Osteocyte (in vitro differentiated cells): Measurements from ENCODE around the gene SRP68. TPM values are rescaled to one million over a fixed set of nuclear protein-coding genes. Genes with fewer than 3 reads are reported as not detected.
A peak's percentile ranks its signal among the peaks of the same experiment; 100 is the strongest.

Experiments
- DNase-seq: peaks from one replicate; pipeline ENCODE4 v3.0.0; 2021; ENCODE audit warnings: mixed read lengths; ENCODE audit not compliant: unreplicated experiment; ENCODE audit errors: extremely low spot score
- H3K27ac Mint-ChIP-seq: one replicate; pipeline ENCODE4 v1.8.0; 2021; ENCODE audit warnings: mild to moderate bottlenecking, mixed read lengths; ENCODE audit not compliant: unreplicated experiment
- H3K27me3 Mint-ChIP-seq: one replicate; pipeline ENCODE4 v1.8.0; 2021; ENCODE audit warnings: mixed read lengths; ENCODE audit not compliant: unreplicated experiment
- H3K36me3 Mint-ChIP-seq: one replicate; pipeline ENCODE4 v1.8.0; 2021; ENCODE audit warnings: mixed read lengths; ENCODE audit not compliant: unreplicated experiment
- H3K4me1 Mint-ChIP-seq: one replicate; pipeline ENCODE4 v1.8.0; 2021; ENCODE audit warnings: mixed read lengths; ENCODE audit not compliant: unreplicated experiment
- H3K4me3 Mint-ChIP-seq: one replicate; pipeline ENCODE4 v1.8.0; 2021; ENCODE audit warnings: mild to moderate bottlenecking, moderate library complexity, mixed read lengths; ENCODE audit not compliant: unreplicated experiment
- H3K9me3 Mint-ChIP-seq: one replicate; pipeline ENCODE4 v1.8.0; 2021; ENCODE audit warnings: mixed read lengths; ENCODE audit not compliant: unreplicated experiment
- total RNA-seq: library from RNA; stranded (reverse); gene quantifications from 2 replicates; pipeline ENCODE4 v1.2.1, GENCODE V29; 2021
- TF ChIP-seq, protein P1 (sequence below): fragments of 200-600 bp; sonication (generic); IDR thresholded peaks from 2 replicates; pipeline ENCODE4 v1.5.0; 2021; ENCODE audit warnings: antibody characterized with exemption, mild to moderate bottlenecking, moderate library complexity

The SRP68 gene
- total RNA-seq, 1 donor from 2014 or later: 74.7 TPM

DNA sequence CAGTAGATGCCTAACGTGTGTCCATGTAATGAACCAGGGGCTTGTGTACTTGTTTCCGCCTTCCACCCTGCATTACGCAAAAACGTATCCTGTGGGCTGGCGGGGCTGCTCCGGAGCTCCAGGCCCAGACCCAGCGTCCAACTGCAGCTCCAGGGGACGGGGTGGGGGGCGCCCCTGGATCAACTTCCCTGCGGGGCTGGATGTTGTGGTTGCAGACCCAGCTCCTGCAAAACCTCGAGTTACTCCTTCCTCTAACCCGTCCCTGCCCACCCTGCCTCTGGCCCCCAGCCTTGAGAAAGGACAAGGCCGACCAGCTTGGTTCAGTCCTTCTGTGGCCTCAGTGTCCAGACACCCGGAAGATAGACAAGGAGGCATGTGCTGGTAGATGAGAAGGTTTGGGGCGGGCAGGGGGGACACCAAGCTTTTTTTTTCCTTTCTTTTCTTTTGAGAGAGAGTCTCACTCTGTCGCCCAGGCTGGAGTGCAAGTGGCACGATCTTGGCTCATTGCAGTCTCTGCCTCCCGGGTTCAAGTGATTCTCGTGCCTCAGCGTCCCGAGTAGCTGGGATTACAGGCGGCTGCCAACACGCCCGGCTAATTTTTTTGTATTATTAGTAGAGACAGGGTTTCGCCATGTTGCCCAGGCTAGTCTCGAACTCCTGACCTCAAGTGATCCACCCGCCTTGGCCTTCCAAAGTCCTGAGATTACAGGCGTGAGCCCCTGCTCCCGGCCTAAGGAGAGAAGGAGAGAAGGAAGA is 32.0 kb upstream of the SRP68 start:
- Mint-ChIP-seq H3K4me3 (peak overlapping the region; percentile 98), H3K36me3 (peaks cover 10% of the 10 kb centered on the region), H3K27ac (peak overlapping the region; percentile 94), H3K9me3 (no peaks in the 10 kb centered on the region), H3K27me3 (no peaks in the 10 kb centered on the region), H3K4me1 (peaks cover 12% of the 10 kb centered on the region)
- TF ChIP-seq, protein P1, sequence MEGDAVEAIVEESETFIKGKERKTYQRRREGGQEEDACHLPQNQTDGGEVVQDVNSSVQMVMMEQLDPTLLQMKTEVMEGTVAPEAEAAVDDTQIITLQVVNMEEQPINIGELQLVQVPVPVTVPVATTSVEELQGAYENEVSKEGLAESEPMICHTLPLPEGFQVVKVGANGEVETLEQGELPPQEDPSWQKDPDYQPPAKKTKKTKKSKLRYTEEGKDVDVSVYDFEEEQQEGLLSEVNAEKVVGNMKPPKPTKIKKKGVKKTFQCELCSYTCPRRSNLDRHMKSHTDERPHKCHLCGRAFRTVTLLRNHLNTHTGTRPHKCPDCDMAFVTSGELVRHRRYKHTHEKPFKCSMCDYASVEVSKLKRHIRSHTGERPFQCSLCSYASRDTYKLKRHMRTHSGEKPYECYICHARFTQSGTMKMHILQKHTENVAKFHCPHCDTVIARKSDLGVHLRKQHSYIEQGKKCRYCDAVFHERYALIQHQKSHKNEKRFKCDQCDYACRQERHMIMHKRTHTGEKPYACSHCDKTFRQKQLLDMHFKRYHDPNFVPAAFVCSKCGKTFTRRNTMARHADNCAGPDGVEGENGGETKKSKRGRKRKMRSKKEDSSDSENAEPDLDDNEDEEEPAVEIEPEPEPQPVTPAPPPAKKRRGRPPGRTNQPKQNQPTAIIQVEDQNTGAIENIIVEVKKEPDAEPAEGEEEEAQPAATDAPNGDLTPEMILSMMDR: no peak
- no peak for DNase-seq

DNA sequence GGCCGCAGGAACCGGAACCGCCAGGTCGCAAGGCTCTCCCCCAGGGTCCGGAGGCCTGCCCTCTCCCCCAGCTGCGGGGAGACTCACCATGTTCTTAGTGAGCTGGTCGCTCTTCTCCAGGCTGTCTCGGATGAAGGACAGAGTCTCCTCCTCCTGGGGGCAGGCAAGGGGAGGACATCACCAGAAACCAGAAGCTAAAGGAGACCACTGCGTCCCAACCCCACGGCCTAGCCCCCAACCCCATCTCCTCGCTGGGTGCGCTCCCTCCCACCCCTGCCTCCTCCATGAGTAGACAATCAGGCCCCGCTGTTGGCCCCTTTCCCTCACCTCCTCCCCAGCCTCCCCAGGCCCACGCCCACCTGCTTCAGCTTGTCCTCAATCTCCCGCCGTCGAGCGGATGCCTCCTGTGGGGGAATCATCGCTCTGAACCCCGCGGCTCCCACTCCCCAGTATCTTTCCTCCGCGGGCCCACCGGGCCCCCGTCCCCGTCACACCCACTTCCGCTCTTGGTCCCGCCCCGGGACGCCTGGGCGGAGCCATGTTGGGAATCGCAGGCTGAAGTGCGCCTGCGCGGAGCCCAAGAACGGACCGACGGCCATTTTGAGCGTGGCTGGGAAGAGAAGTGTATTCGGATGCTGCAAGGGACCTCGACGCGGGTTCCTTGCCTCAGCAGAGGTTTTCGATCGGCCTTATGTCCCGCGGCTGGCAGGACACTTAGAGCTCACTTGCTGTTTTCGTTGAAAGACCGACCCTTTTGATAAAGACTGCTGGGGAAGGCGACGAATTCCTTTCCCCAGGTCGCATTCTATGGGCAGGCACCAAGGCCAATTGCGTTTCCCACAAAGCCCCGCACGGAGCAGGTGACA is 31.2 kb upstream of the SRP68 start, which contains the start of gene EXOC7:
Gene EXOC7, minus strand, starts transcription at position 514 of the 866 bp plus-strand sequence. Its CDS starts 95 bp downstream, at position 419.
- Mint-ChIP-seq H3K4me3 (peak within 1 kb of the TSS; percentile 98), H3K36me3 (peaks cover 14% of the 10 kb centered on the region), H3K4me1 (peaks cover 12% of the 10 kb centered on the region), H3K27me3 (no peaks in the 10 kb centered on the region), H3K9me3 (no peaks in the 10 kb centered on the region), H3K27ac (peak within 1 kb of the TSS; percentile 94)
- DNase-seq: peak; percentile 97
- TF ChIP-seq, protein P1: no peak

DNA sequence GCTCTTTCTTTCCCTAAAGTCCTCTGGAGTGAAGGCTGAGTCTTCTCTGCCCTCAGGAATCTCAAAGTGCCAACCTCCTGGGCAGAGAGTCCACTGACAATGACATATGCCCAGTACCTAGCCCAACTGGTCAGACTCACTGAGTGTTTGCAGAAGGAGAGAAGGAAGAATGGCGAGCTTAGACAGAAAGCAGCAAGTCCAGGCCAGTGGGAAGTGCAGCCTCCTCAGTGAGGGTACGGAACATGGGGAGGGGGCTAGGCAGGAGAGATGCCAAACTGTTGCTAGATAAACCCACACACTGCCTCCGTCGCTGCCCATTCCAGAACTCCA is 30.6 kb upstream of the SRP68 start:
- peaks cover 12% of the 10 kb centered on the region for H3K4me1 Mint-ChIP-seq
- H3K36me3 Mint-ChIP-seq: peaks cover 15% of the 10 kb centered on the region
- TF ChIP-seq, protein P1: no peak
- DNase-seq: no peak
- peak overlapping the region; percentile 94 for H3K27ac Mint-ChIP-seq
- no peaks in the 10 kb centered on the region for H3K9me3 Mint-ChIP-seq
- peak overlapping the region; percentile 98 for H3K4me3 Mint-ChIP-seq
- no peaks in the 10 kb centered on the region for H3K27me3 Mint-ChIP-seq

DNA sequence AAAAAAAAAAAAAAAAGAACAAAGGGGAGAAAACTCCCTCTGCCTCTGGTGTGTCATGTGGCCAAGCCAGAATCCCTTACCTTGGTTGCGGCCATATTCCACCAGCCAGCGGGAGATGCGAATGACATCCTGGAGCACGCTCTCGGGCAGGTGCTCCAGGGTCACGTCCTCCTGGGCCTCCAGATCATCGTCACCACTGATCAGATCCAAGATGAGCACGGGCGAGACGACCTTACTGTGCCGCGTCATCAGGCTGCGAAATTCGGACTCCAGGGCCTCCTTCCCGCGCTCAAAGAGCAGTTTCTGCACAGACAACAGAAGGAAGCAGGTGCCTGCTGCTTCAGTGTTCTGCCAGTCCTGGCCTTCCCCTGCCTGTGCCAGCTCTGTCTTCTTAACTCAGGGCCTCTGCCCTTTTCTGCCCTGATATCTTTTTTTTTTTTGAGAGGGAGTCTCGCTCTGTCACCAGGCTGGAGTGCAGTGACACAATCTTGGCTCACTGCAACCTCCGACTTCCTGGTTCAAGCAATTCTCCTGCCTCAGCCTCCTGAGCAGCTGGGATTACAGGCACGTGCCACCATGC is 25.5 kb upstream of the SRP68 start:
- Mint-ChIP-seq H3K27me3 (no peaks in the 10 kb centered on the region), H3K4me1 (peaks cover 8% of the 10 kb centered on the region), H3K27ac (no peak overlapping the region), H3K4me3 (no peak overlapping the region), H3K36me3 (peaks cover 43% of the 10 kb centered on the region), H3K9me3 (no peaks in the 10 kb centered on the region)
- TF ChIP-seq, protein P1: no peak
- DNase-seq: no peak

DNA sequence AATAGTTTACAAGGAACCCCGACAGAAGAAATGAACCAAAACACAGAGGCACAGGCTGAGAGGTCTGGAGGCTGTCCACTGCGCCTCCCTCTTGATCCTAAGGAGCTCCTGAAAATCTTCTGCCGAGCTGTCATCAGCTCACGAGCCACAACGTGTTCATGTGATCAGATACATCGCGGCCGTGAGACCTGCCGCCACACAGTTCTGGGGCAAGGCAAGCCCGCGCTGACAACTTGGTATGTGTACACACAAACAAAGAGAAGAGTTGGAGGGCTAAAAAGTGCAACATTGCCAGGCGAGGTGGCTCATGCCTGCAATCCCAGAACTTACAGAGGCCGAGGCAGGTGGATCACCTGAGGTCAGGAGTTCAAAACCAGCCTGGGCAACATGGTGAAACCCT is 23.6 kb upstream of the SRP68 start:
- no peaks in the 10 kb centered on the region for H3K27me3 Mint-ChIP-seq
- no peaks in the 10 kb centered on the region for H3K9me3 Mint-ChIP-seq
- no peak overlapping the region for H3K27ac Mint-ChIP-seq
- peaks cover 44% of the 10 kb centered on the region for H3K36me3 Mint-ChIP-seq
- peaks cover 2% of the 10 kb centered on the region for H3K4me1 Mint-ChIP-seq
- H3K4me3 Mint-ChIP-seq: no peak overlapping the region
- TF ChIP-seq, protein P1: no peak
- no peak for DNase-seq
